CD4-positive, alpha-beta memory T cell (primary cell): Measurements from ENCODE around the gene CENPB. TPM values are rescaled to one million over a fixed set of nuclear protein-coding genes. Genes with fewer than 3 reads are reported as not detected.

Experiments
- polyA plus RNA-seq, 2 donors: library from polyadenylated mRNA; unstranded; fragments of 300-500 nt; fragmentation: Illumina TruSeq; gene quantifications; one replicate each; pipeline ENCODE4 v1.2.3, GENCODE V29; 2021
- total RNA-seq, 2 experiments: library from RNA; stranded (reverse); gene quantifications; one replicate each; pipeline ENCODE4 v1.2.3, GENCODE V29; 2021

Gene CENPB
- total and polyA plus RNA-seq, 4 experiments from 2014 or later: 0.56 to 56.7 (median 27.1) TPM

Other genes starting within 250 kb of the CENPB start
- not detected for gene GFRA4, start 123.3 kb downstream of the CENPB start, total RNA-seq
- not detected for gene GFRA4, start 123.3 kb downstream of the CENPB start, polyA plus RNA-seq
- not detected for gene ADAM33, start 104.7 kb downstream of the CENPB start, total RNA-seq
- not detected for gene ADAM33, start 104.7 kb downstream of the CENPB start, polyA plus RNA-seq
- gene SIGLEC1, start 74.1 kb downstream of the CENPB start, total RNA-seq: under 1 TPM; 0.30 to 0.32 TPM
- not detected for gene SIGLEC1, start 74.1 kb downstream of the CENPB start, polyA plus RNA-seq
- not detected for gene HSPA12B, start 54.1 kb downstream of the CENPB start, total RNA-seq
- under 1 TPM in 1 of 2 donors, not detected in 1; 0.22 TPM for gene HSPA12B, start 54.1 kb downstream of the CENPB start, polyA plus RNA-seq
- gene ADISSP, start 19.0 kb downstream of the CENPB start, total RNA-seq: 10 to 100 TPM; 15.7 to 17.3 TPM
- 10 to 100 TPM; 16.3 to 31.5 TPM for gene ADISSP, start 19.0 kb downstream of the CENPB start, polyA plus RNA-seq
- gene SPEF1, start 5.3 kb downstream of the CENPB start, total RNA-seq: not detected
- gene SPEF1, start 5.3 kb downstream of the CENPB start, polyA plus RNA-seq: under 1 TPM in 1 of 2 donors, not detected in 1; 0.15 TPM
- 100 to 1,000 TPM; 410 to 420 TPM for gene CDC25B, start 9.6 kb upstream of the CENPB start, total RNA-seq
- gene CDC25B, start 9.6 kb upstream of the CENPB start, polyA plus RNA-seq: 10 to 100 TPM; 25.9 to 55.9 TPM
- gene AP5S1, start 33.8 kb upstream of the CENPB start, total RNA-seq: 10 to 100 TPM; 10.4 to 11.1 TPM
- 10 to 100 TPM; 14.5 to 16.8 TPM for gene AP5S1, start 33.8 kb upstream of the CENPB start, polyA plus RNA-seq
- 10 to 100 TPM; 45.2 to 49.3 TPM for gene MAVS, start 60.1 kb upstream of the CENPB start, total RNA-seq
- 1 to 10 TPM; 1.2 to 8.5 TPM for gene MAVS, start 60.1 kb upstream of the CENPB start, polyA plus RNA-seq
- 10 to 100 TPM; 71.4 to 80.5 TPM for gene PANK2, start 102.6 kb upstream of the CENPB start, total RNA-seq
- gene PANK2, start 102.6 kb upstream of the CENPB start, polyA plus RNA-seq: 10 to 100 TPM; 48.5 to 54.3 TPM
- gene RNF24, start 228.8 kb upstream of the CENPB start, total RNA-seq: 10 to 100 TPM; 23.0 to 25.8 TPM
- gene RNF24, start 228.8 kb upstream of the CENPB start, polyA plus RNA-seq: 10 to 100 TPM; 15.4 to 17.2 TPM